HEK293 (cell line): ENCODE measurements around the gene RIPK4.

ENCODE experiments used
- CTCF ChIA-PET: fragments of 350-600 bp; formaldehyde crosslinking; extraction: SDS; loops from one replicate; lab custom pipeline; 2021; ENCODE audit warnings: antibody characterized with exemption; lab: Yijun Ruan, JAX
- POLR2A ChIA-PET: fragments of 300-600 bp; formaldehyde crosslinking; extraction: SDS; loops from one replicate; lab custom pipeline; 2020; ENCODE audit warnings: antibody characterized with exemption, inconsistent platforms; lab: Yijun Ruan, JAX
- H3K27ac ChIP-seq: fragments of 200-500 bp; sonication (Bioruptor generic); 2 replicates; pipeline ENCODE4 v1.5.1; 2014; ENCODE audit warnings: low read depth, low read length, control low read depth, inconsistent platforms; ENCODE audit errors: extremely low read depth
- H3K36me3 ChIP-seq, 2 experiments: fragments of 200-500 bp in 1 of 2; sonication (Bioruptor generic) in 1 of 2; 1 replicate in 1 of 2; 2 replicates in 1 of 2; pipeline ENCODE4 v1.5.1; 2014 to 2017; ENCODE audit warnings: inconsistent platforms in 2 of 2, low read length in 2 of 2; ENCODE audit not compliant: control insufficient read depth in 2 of 2, insufficient read depth in 1 of 2
- H3K4me1 ChIP-seq: fragments of 200-500 bp; sonication (Bioruptor generic); 2 replicates; pipeline ENCODE4 v1.5.1; 2014; ENCODE audit warnings: mild to moderate bottlenecking, low read length, inconsistent platforms; ENCODE audit not compliant: control insufficient read depth, insufficient read depth
- H3K4me3 ChIP-seq: 2 replicates; pipeline ENCODE4 v1.5.1; 2011; ENCODE audit warnings: low read depth, mild to moderate bottlenecking, control low read depth, low read length, moderate library complexity
- H3K9me3 ChIP-seq: fragments of 200-500 bp; sonication (Bioruptor generic); 2 replicates; pipeline ENCODE4 v1.5.1; 2014; ENCODE audit warnings: low read depth, low read length, inconsistent platforms; ENCODE audit not compliant: control insufficient read depth, insufficient read depth
- ATF2 ChIP-seq: fragments of 450-650 bp; formaldehyde crosslinking; IDR thresholded peaks from 2 replicates; pipeline ENCODE4 v1.5.1; 2016; ENCODE audit warnings: missing biosample characterization, missing genetic modification characterization, low read depth
- BCL11B ChIP-seq: fragments of 450-650 bp; formaldehyde crosslinking; IDR thresholded peaks from 2 replicates; pipeline ENCODE4 v1.5.1; 2016; ENCODE audit warnings: low read depth, missing biosample characterization, missing genetic modification characterization
- KLF17 ChIP-seq: fragments of 450-650 bp; formaldehyde crosslinking; IDR thresholded peaks from 2 replicates; pipeline ENCODE4 v1.5.1; 2016; ENCODE audit warnings: missing biosample characterization, missing genetic modification characterization
- KLF7 ChIP-seq: fragments of 450-650 bp; formaldehyde crosslinking; IDR thresholded peaks from 2 replicates; pipeline ENCODE4 v1.5.1; 2016; ENCODE audit warnings: missing biosample characterization, missing genetic modification characterization, borderline replicate concordance
- PRDM6 ChIP-seq: fragments of 450-650 bp; formaldehyde crosslinking; IDR thresholded peaks from 2 replicates; pipeline ENCODE4 v1.5.1; 2017; ENCODE audit warnings: missing biosample characterization, missing genetic modification characterization
- SETDB1 ChIP-seq: IDR thresholded peaks from one replicate; pipeline ENCODE4 v1.6.1; 2017; ENCODE audit warnings: mild to moderate bottlenecking, low read length, moderate library complexity, mixed read lengths; ENCODE audit not compliant: insufficient read length
- ZBTB1 ChIP-seq: fragments of 450-650 bp; formaldehyde crosslinking; IDR thresholded peaks from 2 replicates; pipeline ENCODE4 v1.5.1; 2016; ENCODE audit warnings: missing biosample characterization, missing genetic modification characterization
- ZBTB21 ChIP-seq: fragments of 450-650 bp; formaldehyde crosslinking; IDR thresholded peaks from 2 replicates; pipeline ENCODE4 v1.5.1; 2017; ENCODE audit warnings: missing biosample characterization, missing genetic modification characterization
- ZBTB49 ChIP-seq: fragments of 450-650 bp; formaldehyde crosslinking; IDR thresholded peaks from 2 replicates; pipeline ENCODE4 v1.5.1; 2016; ENCODE audit warnings: missing biosample characterization, missing genetic modification characterization, low read depth
- ZEB2 ChIP-seq: fragments of 450-650 bp; formaldehyde crosslinking; IDR thresholded peaks from 2 replicates; pipeline ENCODE4 v1.5.1; 2016; ENCODE audit warnings: missing biosample characterization, missing genetic modification characterization
- ZNF112 ChIP-seq: fragments of 450-650 bp; formaldehyde crosslinking; IDR thresholded peaks from 2 replicates; pipeline ENCODE4 v1.5.0; 2017; ENCODE audit warnings: missing biosample characterization, missing genetic modification characterization
- ZNF239 ChIP-seq: fragments of 450-650 bp; formaldehyde crosslinking; IDR thresholded peaks from 2 replicates; pipeline ENCODE4 v1.5.1; 2016; ENCODE audit warnings: missing biosample characterization, missing genetic modification characterization
- ZNF302 ChIP-seq: fragments of 450-650 bp; formaldehyde crosslinking; IDR thresholded peaks from 2 replicates; pipeline ENCODE4 v1.5.1; 2016; ENCODE audit warnings: missing biosample characterization, missing genetic modification characterization, low read depth
- ZNF433 ChIP-seq: fragments of 450-650 bp; formaldehyde crosslinking; IDR thresholded peaks from 2 replicates; pipeline ENCODE4 v1.5.1; 2016; ENCODE audit warnings: missing biosample characterization, missing genetic modification characterization, low read depth
- ZNF48 ChIP-seq: fragments of 450-650 bp; formaldehyde crosslinking; IDR thresholded peaks from 2 replicates; pipeline ENCODE4 v1.5.1; 2016; ENCODE audit warnings: missing biosample characterization, missing genetic modification characterization
- ZNF596 ChIP-seq: fragments of 450-650 bp; IDR thresholded peaks from 2 replicates; pipeline ENCODE4 v1.5.0; 2018; ENCODE audit warnings: missing biosample characterization, mild to moderate bottlenecking, missing genetic modification characterization, moderate library complexity
- ZNF626 ChIP-seq: fragments of 450-650 bp; sonication (Bioruptor Pico); formaldehyde crosslinking; IDR thresholded peaks from 2 replicates; pipeline ENCODE4 v1.5.1; 2018; ENCODE audit warnings: missing biosample characterization, missing genetic modification characterization, inconsistent platforms
- ZNF660 ChIP-seq: fragments of 450-650 bp; IDR thresholded peaks from 2 replicates; pipeline ENCODE4 v1.5.1; 2018; ENCODE audit warnings: missing biosample characterization, mild to moderate bottlenecking, missing genetic modification characterization
- ZNF692 ChIP-seq: fragments of 450-650 bp; formaldehyde crosslinking; IDR thresholded peaks from 2 replicates; pipeline ENCODE4 v1.5.1; 2016; ENCODE audit warnings: missing biosample characterization, missing genetic modification characterization
- ZNF768 ChIP-seq: fragments of 450-650 bp; formaldehyde crosslinking; IDR thresholded peaks from 2 replicates; pipeline ENCODE4 v1.5.1; 2018; ENCODE audit warnings: missing biosample characterization, mild to moderate bottlenecking, missing genetic modification characterization
- ZNF830 ChIP-seq: fragments of 450-650 bp; IDR thresholded peaks from 2 replicates; pipeline ENCODE4 v1.5.0; 2018; ENCODE audit warnings: missing biosample characterization, missing genetic modification characterization, low read depth, mild to moderate bottlenecking, moderate library complexity

Gene RIPK4

GRCh38 chr21:41731081-41731480 is 35.8 kb downstream of the RIPK4 start:
- Histone ChIP-seq H3K36me3 (no peaks in the 10 kb centered on the region), H3K27ac (no peak overlapping the region), H3K4me3 (no peak overlapping the region), H3K9me3 (0 out of 2 replicates have a peak, but pooled peaks cover 2% of the 10 kb centered on the region), H3K4me1 (no peaks in the 10 kb centered on the region)
- TF ChIP-seq ZNF433 (no peak), KLF7 (tag by site-specific recombination) (no peak), SETDB1 (no peak), ZNF596 (tag by site-specific recombination) (no peak), PRDM6 (tag by site-specific recombination) (no peak)
- POLR2A ChIA-PET = no interaction called here
- CTCF ChIA-PET = no interaction called here

GRCh38 chr21:41730367-41730765 is 36.5 kb downstream of the RIPK4 start:
- H3K4me1 ChIP-seq = no peaks in the 10 kb centered on the region
- CTCF ChIA-PET = no interaction called here
- H3K4me3 ChIP-seq = no peak overlapping the region
- no peak for TF ChIP-seq ZNF768
- TF ChIP-seq ZNF830 = no peak
- TF ChIP-seq BCL11B = no peak
- TF ChIP-seq ZNF626 (tag by site-specific recombination) = no peak
- POLR2A ChIA-PET = no interaction called here
- no peaks in the 10 kb centered on the region for H3K36me3 ChIP-seq
- H3K9me3 ChIP-seq = 0 out of 2 replicates have a peak, but pooled peaks cover 2% of the 10 kb centered on the region
- H3K27ac ChIP-seq = no peak overlapping the region

- H3K4me1 ChIP-seq = no peaks in the 10 kb centered on the region
- CTCF ChIA-PET = no interaction called here
- TF ChIP-seq ZNF239 = no peak
- TF ChIP-seq ZNF692 = no peak
- no peak for TF ChIP-seq ZEB2 (tag by site-specific recombination)
- no peak for TF ChIP-seq ZBTB49
- TF ChIP-seq ZNF660 (tag by site-specific recombination) = no peak
- TF ChIP-seq ZBTB21 = no peak
- no peak for TF ChIP-seq ZNF302 (tag by site-specific recombination)
- TF ChIP-seq ZBTB1 (tag by site-specific recombination) = no peak
- no peak for TF ChIP-seq ATF2
- no peak for TF ChIP-seq KLF17
- TF ChIP-seq ZNF112 (tag by site-specific recombination) = no peak
- no peak for TF ChIP-seq ZNF48 (tag by site-specific recombination)
Observed at GRCh38 chr21:41729701-41730366, 37.0 kb downstream of the RIPK4 start.

More at GRCh38 chr21:41729701-41730366, 37.0 kb downstream of the RIPK4 start:
- POLR2A ChIA-PET = no interaction called here
- Histone ChIP-seq H3K9me3 (0 out of 2 replicates have a peak, but pooled peaks cover 2% of the 10 kb centered on the region), H3K36me3 (no peaks in the 10 kb centered on the region), H3K27ac (no peak overlapping the region), H3K4me3 (no peak overlapping the region)
